Measurements from ENCODE around the gene MGAT5. TPM values are rescaled to one million over a fixed set of nuclear protein-coding genes. Genes with fewer than 3 reads are reported as not detected.

MGAT5 gene
- polyA plus RNA-seq, 1 donor: 13.2 TPM

- DNase-seq (ENCODE audit: low read depth): no peak
Observed at GRCh38 chr2:134399096-134399495, 145.2 kb downstream of the MGAT5 start.

- no peak for DNase-seq (ENCODE audit: low read depth)
Observed at GRCh38 chr2:134401081-134401497, 147.2 kb downstream of the MGAT5 start.

- DNase-seq (ENCODE audit: low read depth): peak; percentile 38
Observed at GRCh38 chr2:134401789-134402188, 147.9 kb downstream of the MGAT5 start.

- DNase-seq (ENCODE audit: low read depth): no peak
Observed at GRCh38 chr2:134402410-134402809, 148.5 kb downstream of the MGAT5 start.

GRCh38 chr2:134405611-134406081, 151.8 kb downstream of the MGAT5 start:
- DNase-seq (ENCODE audit: low read depth): no peak

- DNase-seq (ENCODE audit: low read depth): no peak
Observed at GRCh38 chr2:134406311-134406710, 152.4 kb downstream of the MGAT5 start.

- DNase-seq (ENCODE audit: low read depth): no peak
Observed at GRCh38 chr2:134406736-134407135, 152.9 kb downstream of the MGAT5 start.

- no peak for DNase-seq (ENCODE audit: low read depth)
Observed at GRCh38 chr2:134407154-134407890, 153.4 kb downstream of the MGAT5 start.

GRCh38 chr2:134408386-134408785, 154.5 kb downstream of the MGAT5 start:
- DNase-seq (ENCODE audit: low read depth): no peak

GRCh38 chr2:134408791-134409190, 154.9 kb downstream of the MGAT5 start:
- DNase-seq (ENCODE audit: low read depth): no peak

GRCh38 chr2:134410006-134410405, 156.1 kb downstream of the MGAT5 start:
- DNase-seq (ENCODE audit: low read depth): no peak

GRCh38 chr2:134410831-134411231, 157.0 kb downstream of the MGAT5 start:
- no peak for DNase-seq (ENCODE audit: low read depth)

GRCh38 chr2:134411279-134411827, 157.5 kb downstream of the MGAT5 start:
- DNase-seq (ENCODE audit: low read depth): no peak

GRCh38 chr2:134411828-134412638, 158.2 kb downstream of the MGAT5 start:
- DNase-seq (ENCODE audit: low read depth): peak; percentile 73

- no peak for DNase-seq (ENCODE audit: low read depth)
Observed at GRCh38 chr2:134412639-134412999, 158.7 kb downstream of the MGAT5 start.

GRCh38 chr2:134413430-134413829, 159.6 kb downstream of the MGAT5 start:
- no peak for DNase-seq (ENCODE audit: low read depth)

- no peak for DNase-seq (ENCODE audit: low read depth)
Observed at GRCh38 chr2:134413912-134414311, 160.0 kb downstream of the MGAT5 start.

GRCh38 chr2:134416018-134416417, 162.1 kb downstream of the MGAT5 start:
- DNase-seq (ENCODE audit: low read depth): no peak

GRCh38 chr2:134416637-134417036, 162.8 kb downstream of the MGAT5 start:
- DNase-seq (ENCODE audit: low read depth): no peak

- no peak for DNase-seq (ENCODE audit: low read depth)
Observed at GRCh38 chr2:134417968-134418582, 164.2 kb downstream of the MGAT5 start.

- no peak for DNase-seq (ENCODE audit: low read depth)
Observed at GRCh38 chr2:134420259-134420658, 166.4 kb downstream of the MGAT5 start.

GRCh38 chr2:134420920-134421319, 167.0 kb downstream of the MGAT5 start:
- DNase-seq (ENCODE audit: low read depth): no peak

Data from forelimb muscle (tissue), 1 donor.